A549 (cell line): ENCODE data around the gene PRDX2.

Experiments
- BCL3 ChIP-seq: fragments of >200 bp; sonication (Bioruptor Twin); formaldehyde crosslinking; IDR thresholded peaks from 3 replicates; pipeline ENCODE4 v1.6.1; 2016
- BHLHE40 ChIP-seq: IDR thresholded peaks from 2 replicates; pipeline ENCODE4 v1.6.1; 2012; ENCODE audit warnings: low read depth, low read length, inconsistent platforms
- CTCF ChIP-seq: fragments of >200 bp; sonication (Bioruptor Twin); formaldehyde crosslinking; IDR thresholded peaks from 3 replicates; pipeline ENCODE4 v1.5.1; 2016
- E2F6 ChIP-seq: IDR thresholded peaks from 2 replicates; pipeline ENCODE4 v1.6.1; 2012; ENCODE audit warnings: low read depth, borderline replicate concordance
- HDAC2 ChIP-seq: fragments of 200-600 bp; sonication (generic); IDR thresholded peaks from 2 replicates; pipeline ENCODE4 v1.6.1; 2016
- MAFK ChIP-seq: fragments of 450-650 bp; IDR thresholded peaks from 2 replicates; pipeline ENCODE4 v1.6.1; 2014; ENCODE audit not compliant: partially characterized antibody
- PBX3 ChIP-seq: IDR thresholded peaks from 2 replicates; pipeline ENCODE4 v1.6.1; 2012
- PHF8 ChIP-seq: fragments of 200-600 bp; sonication (generic); IDR thresholded peaks from 2 replicates; pipeline ENCODE4 v1.6.1; 2016; ENCODE audit warnings: low read depth, mild to moderate bottlenecking, antibody characterized with exemption, moderate library complexity, borderline replicate concordance
- POLR2A ChIP-seq: IDR thresholded peaks from 2 replicates; pipeline ENCODE4 v1.6.1; 2012; ENCODE audit warnings: mild to moderate bottlenecking, low read length
- POLR2AphosphoS2 ChIP-seq: conservative IDR thresholded peaks from 2 replicates; pipeline ENCODE4 v1.6.1; 2012; ENCODE audit warnings: low read length, improper control_type of control experiment, inconsistent platforms
- RNF2 ChIP-seq: fragments of 200-600 bp; sonication (generic); IDR thresholded peaks from 2 replicates; pipeline ENCODE4 v1.6.1; 2016; ENCODE audit warnings: low read depth, mild to moderate bottlenecking, antibody characterized with exemption, moderate library complexity, borderline replicate concordance
- USF2 ChIP-seq: fragments of 450-650 bp; IDR thresholded peaks from 2 replicates; pipeline ENCODE4 v1.6.1; 2014; ENCODE audit warnings: antibody characterized with exemption

- TF ChIP-seq PBX3 (no peak), POLR2A (no peak; the same call in 1 of the 2 replicates), MAFK (no peak), BCL3 (no peak), PHF8 (no peak), CTCF (no peak), E2F6 (no peak), RNF2 (no peak), HDAC2 (no peak), USF2 (no peak), BHLHE40 (no peak), POLR2AphosphoS2 (no peak)
Measured at GRCh38 chr19:12792853-12793289, 8.7 kb downstream of the PRDX2 start.
